Omental fat pad (tissue), 4 donors: ENCODE data around the gene MICB. TPM values are rescaled to one million over a fixed set of nuclear protein-coding genes. Genes with fewer than 3 reads are reported as not detected.
"Not testable (repeated sequence)": the region's sequence is repeated elsewhere in the genome, so short reads cannot be mapped to it uniquely, and the experiment has no call there.

Source experiments
- ATAC-seq: fragments of 150-250 bp; one replicate; pipeline ENCODE4 v1.9.1; 2016; ENCODE audit warnings: mild to moderate bottlenecking, moderate library complexity; ENCODE audit not compliant: low FRiP score
- DNase-seq: peaks from one replicate; pipeline ENCODE4 v3.0.0-alpha.2; 2019; ENCODE audit warnings: low spot score
- CTCF ChIP-seq, 3 donors: fragments of 450-650 bp; IDR thresholded peaks; one replicate each; pipeline ENCODE4 v1.5.1; 2016 to 2017; ENCODE audit warnings: antibody characterized with exemption in 3 of 3, mild to moderate bottlenecking in 3 of 3, moderate library complexity in 2 of 3
- total RNA-seq, 4 donors: library from RNA; depleted of rRNA; stranded (reverse); fragments of >200 nt; gene quantifications; one replicate each; pipeline ENCODE4 v1.1.0, GENCODE V29; 2016

Gene MICB
- total RNA-seq, 4 donors from 2014 or later = 3.3 to 5.8 (median 5.8) TPM

GRCh38 chr6:31490115-31490873 lies 7.7 kb upstream of the MICB start:
- TF ChIP-seq CTCF (IDR thresholded peaks at IDR 0.05) = no peak
- DNase-seq (no peak), ATAC-seq (no peak)

GRCh38 chr6:31493550-31493874 lies 4.4 kb upstream of the MICB start:
- not testable (repeated sequence) for ATAC-seq

GRCh38 chr6:31493875-31494694 lies 3.9 kb upstream of the MICB start:
- peak; percentile 80 for ATAC-seq
- peak in 1 of 3 donors; percentile 51 for TF ChIP-seq CTCF (IDR thresholded peaks at IDR 0.05)

More at GRCh38 chr6:31493550-31493874, 4.4 kb upstream of the MICB start:
- not testable (repeated sequence) for DNase-seq

DNA sequence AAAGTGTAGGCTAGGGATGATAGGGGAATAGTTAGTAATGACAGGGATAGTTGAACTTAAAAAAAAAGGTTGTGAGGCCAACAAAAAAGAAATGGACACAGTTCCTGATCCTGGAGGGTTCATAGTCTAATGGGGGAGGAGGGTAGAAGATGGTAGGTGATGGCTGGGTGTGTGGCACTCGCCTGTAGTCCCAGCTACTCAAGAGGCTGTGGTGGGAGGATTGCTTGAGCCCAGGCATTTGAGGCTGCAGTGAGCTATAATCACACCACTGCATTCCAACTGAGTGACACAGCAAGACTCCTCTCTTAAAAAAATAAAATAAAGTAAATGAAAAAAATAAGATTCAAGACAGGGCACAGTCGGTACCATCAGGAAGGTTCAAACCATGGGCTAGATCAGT lies 2.4 kb upstream of the MICB start:
- no peak for TF ChIP-seq CTCF (IDR thresholded peaks at IDR 0.05)
- DNase-seq = no peak
- ATAC-seq = no peak

More at GRCh38 chr6:31493875-31494694, 3.9 kb upstream of the MICB start:
- DNase-seq = peak; percentile 76

- ATAC-seq = not testable (repeated sequence)
These were observed 1.1 kb upstream of the MICB start for GRCh38 chr6:31496826-31497225.

DNA sequence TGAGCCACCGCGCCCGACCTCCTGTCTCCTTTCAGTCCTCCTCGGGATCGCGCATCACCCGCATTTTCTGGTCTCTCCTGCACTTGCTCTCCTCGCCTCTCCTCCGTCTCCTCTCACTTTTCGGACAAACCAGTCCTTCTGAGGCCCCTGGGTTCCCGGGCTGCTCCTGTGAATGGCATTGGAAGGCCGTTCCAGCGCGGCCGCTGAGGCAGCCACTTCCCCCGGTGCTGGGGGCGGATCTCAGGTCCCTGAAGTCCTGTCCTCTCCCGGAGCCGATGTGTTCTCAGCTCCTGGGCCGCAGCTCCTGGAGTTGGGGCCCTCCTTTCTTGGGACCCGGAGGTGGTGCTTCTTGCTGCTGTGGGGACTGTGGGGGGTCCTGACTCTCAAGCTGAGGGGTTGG lies 803 bp downstream of the MICB start:
- TF ChIP-seq CTCF (IDR thresholded peaks at IDR 0.05) = no peak
- ATAC-seq (no peak), DNase-seq (no peak)

More at GRCh38 chr6:31496826-31497225, 1.1 kb upstream of the MICB start:
- DNase-seq = not testable (repeated sequence)

GRCh38 chr6:31499648-31500047 lies 1.7 kb downstream of the MICB start:
- ATAC-seq, DNase-seq: not testable (repeated sequence)

DNA sequence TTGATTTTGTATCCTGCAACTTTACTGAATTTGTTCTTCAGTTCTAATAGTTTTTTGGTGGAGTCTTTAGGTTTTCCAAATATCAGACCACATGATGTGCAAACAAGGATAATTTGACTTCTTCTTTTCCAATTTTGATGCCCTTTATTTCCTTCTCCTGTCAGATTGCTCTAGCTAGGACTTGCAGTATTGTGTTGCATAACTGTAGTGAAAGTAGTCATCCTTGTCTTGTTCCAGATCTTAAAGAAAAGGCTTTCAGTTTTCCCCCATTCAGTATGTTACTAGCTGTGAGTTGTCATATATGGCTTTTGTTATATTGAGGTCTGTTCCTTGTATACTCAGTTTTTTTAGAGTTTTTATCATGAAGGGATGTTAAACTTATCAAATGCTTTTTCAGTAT lies 4.6 kb downstream of the MICB start:
- no peak for TF ChIP-seq CTCF (IDR thresholded peaks at IDR 0.05)
- DNase-seq (no peak), ATAC-seq (no peak)

DNA sequence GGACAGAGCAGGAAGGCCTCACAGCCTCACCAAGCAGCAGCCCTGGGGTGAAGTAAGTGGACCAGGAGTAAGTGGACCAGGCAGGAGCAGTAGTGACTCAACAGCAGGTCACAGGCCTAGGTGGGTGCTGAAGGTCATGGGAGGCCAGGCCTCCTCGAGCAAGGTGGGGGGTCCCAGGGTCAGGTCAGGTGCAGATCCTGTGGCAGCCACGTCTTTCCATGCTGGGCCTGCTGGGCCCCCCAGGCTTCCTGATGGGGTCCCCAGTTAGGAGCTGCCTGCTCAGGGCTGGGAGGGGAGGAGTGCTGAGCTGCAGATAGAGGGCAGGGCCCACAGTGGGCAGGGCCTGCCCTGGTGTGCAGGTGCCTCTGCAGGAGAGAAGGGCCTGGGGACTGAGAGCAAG lies 11.1 kb downstream of the MICB start:
- DNase-seq, ATAC-seq: not testable (repeated sequence)
